GM10266 (cell line): ENCODE measurements around the gene ITM2C.
A peak's percentile ranks its signal among the peaks of the same experiment; 100 is the strongest.

Experiments
- DNase-seq: peaks from one replicate; pipeline ENCODE4 v3.0.0; 2012; ENCODE audit errors: extremely low spot score
- TF ChIP-seq, protein P1 (sequence below): IDR thresholded peaks from 2 replicates; pipeline ENCODE4 v1.5.1; 2012; ENCODE audit warnings: mild to moderate bottlenecking, low read depth; ENCODE audit not compliant: control insufficient read depth, insufficient read depth; ENCODE audit errors: missing control alignments

Gene ITM2C

DNA sequence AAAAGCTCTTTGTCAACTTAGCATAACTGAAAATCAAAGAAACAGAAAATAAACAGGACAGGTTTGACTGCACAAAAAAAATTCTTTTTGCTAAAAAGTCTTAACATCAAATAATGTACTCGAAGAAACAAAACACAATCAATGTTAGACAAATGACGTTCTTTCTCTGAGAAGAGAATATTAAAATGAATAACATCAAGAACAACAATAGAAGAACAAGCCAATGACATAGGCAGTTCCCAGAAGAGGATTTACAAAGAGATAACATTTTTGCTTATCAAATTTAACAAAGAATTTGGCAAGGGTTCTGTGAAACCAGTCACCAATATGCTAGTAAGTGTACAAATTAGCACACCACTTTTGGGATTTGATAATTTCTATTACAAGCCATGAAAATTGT is 54.5 kb downstream of the ITM2C start:
- no peak for DNase-seq
- TF ChIP-seq, protein P1, sequence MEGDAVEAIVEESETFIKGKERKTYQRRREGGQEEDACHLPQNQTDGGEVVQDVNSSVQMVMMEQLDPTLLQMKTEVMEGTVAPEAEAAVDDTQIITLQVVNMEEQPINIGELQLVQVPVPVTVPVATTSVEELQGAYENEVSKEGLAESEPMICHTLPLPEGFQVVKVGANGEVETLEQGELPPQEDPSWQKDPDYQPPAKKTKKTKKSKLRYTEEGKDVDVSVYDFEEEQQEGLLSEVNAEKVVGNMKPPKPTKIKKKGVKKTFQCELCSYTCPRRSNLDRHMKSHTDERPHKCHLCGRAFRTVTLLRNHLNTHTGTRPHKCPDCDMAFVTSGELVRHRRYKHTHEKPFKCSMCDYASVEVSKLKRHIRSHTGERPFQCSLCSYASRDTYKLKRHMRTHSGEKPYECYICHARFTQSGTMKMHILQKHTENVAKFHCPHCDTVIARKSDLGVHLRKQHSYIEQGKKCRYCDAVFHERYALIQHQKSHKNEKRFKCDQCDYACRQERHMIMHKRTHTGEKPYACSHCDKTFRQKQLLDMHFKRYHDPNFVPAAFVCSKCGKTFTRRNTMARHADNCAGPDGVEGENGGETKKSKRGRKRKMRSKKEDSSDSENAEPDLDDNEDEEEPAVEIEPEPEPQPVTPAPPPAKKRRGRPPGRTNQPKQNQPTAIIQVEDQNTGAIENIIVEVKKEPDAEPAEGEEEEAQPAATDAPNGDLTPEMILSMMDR = no peak

DNA sequence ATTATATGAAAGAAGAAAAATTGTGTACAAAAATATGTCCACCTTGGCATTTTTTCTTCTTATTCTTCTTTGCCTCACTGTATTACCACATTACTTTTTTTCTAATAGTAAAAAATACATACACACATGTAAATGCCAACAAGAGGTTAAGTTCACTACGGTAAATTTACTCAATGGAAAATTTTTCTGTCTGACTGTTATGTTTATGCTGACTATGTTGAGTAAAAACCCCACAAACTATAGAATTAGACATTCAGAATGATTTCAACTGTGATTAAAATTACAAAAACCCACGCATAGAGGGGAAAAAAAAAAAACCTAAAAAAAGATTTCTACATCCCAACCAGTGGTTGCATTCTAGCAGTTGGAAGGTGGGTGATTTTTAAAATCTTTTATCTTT is 54.9 kb downstream of the ITM2C start:
- DNase-seq = no peak
- TF ChIP-seq, protein P1 = no peak

DNA sequence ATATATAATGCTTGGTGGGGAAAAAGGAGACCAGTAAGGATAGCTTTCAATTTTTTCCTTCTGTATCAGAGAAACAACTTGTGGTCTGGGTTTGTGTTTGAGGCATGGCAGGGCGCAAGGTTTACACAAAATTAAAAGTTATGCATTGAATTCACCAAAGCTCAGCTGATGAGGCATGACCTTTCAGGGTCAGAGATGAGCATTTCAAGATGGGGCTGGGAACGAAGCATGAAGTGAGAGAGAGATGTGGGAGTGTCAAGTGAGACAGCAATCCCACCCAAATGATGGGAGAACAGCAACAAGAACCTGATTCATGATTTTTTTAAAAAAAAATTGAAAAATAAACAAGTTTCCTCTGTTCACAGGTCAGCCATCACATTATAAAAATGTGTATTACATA is 55.4 kb downstream of the ITM2C start:
- no peak for DNase-seq
- TF ChIP-seq, protein P1 = no peak

DNA sequence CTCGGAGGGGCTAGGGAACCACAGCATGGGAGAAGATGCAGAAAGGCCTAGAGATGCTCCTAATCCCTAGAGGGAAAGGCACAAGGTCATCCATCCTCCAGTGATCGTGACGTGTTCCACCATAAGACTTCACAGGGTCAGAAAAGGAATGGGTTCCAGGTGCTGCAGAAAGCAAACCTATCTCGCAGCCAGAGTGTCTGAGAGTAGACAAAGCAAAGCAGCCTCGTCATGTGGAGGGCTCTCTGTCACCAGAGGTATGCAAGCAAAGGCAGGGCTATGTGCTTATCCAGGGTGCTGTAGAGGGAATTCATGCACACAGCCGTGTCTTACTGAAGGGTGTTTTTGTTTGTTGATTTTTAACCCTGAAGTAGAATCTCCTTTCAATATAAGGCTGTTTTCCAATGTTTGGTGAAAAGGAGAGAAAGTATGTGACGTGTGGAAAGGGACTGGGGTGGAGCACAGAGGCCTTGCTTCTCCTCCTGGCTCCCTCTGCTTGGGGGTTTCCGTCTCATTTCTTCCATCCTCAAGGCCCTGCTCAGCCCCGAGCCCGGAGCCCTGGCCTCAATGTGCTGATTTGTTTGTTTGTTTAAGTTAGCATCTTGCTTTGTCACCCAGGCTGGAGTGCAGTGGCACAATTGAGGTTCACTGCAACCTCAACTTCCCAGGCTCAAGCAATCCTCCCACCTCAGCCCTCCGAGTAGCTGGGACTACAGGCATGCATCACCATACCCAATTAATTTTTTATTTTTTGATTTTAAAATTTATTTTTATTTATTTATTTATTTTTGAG is 57.3 kb downstream of the ITM2C start:
- DNase-seq = no peak
- TF ChIP-seq, protein P1 = no peak

DNA sequence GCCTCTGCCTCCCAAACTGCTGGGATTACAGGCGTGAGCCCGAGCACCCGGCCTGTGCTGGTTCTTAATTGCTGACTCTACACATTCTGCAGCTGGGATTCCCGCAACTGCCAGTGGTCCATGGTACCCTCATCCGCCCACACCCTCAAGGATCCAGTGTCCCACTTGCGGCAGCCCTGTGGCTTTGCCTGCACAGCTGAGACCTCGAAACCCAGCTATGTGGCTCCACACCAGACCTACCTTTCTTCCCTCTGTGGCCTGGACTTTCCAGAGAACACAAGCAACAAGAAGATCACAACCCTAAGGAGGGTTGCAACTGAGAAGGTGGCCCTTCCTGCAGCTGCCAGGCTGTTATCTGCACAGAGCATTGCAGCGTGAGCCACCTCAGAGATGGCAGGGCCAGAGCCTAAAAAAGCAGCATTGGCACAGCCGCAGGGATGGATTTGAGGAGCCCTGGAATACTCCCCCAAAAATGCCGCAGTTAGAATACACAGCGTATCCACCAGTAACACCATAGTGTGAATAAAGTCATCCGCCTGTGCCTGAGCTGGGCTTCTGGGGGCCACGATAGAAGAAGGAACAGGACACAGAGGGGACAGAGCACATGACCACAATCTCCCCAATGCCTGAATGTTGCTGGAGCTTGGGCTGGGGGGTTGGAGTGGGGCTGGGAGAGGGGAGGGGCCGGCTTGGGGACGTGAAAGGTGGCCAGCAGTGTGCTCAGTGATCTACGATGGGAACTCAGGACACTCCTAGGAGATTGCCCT is 58.4 kb downstream of the ITM2C start:
- DNase-seq = no peak
- TF ChIP-seq, protein P1 = no peak

DNA sequence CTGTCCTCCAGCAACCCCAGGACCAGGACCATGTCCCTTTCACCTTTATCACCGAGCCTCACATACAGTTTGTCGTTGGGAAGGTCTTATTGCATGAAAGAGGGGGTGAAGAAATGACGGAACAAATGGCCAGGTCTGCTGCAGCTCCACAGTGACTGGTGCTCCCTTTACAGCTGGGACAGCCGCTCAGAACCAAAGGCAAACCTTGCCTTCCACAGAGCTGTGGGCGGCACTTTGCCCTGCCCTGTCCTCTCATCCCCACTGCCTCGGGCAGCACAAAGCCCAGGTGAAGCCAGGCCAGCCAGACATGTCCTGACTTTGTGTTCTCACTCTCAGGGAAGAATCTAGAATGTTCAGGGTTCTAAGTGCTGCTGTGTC is 59.3 kb downstream of the ITM2C start:
- no peak for DNase-seq
- TF ChIP-seq, protein P1 = no peak

DNA sequence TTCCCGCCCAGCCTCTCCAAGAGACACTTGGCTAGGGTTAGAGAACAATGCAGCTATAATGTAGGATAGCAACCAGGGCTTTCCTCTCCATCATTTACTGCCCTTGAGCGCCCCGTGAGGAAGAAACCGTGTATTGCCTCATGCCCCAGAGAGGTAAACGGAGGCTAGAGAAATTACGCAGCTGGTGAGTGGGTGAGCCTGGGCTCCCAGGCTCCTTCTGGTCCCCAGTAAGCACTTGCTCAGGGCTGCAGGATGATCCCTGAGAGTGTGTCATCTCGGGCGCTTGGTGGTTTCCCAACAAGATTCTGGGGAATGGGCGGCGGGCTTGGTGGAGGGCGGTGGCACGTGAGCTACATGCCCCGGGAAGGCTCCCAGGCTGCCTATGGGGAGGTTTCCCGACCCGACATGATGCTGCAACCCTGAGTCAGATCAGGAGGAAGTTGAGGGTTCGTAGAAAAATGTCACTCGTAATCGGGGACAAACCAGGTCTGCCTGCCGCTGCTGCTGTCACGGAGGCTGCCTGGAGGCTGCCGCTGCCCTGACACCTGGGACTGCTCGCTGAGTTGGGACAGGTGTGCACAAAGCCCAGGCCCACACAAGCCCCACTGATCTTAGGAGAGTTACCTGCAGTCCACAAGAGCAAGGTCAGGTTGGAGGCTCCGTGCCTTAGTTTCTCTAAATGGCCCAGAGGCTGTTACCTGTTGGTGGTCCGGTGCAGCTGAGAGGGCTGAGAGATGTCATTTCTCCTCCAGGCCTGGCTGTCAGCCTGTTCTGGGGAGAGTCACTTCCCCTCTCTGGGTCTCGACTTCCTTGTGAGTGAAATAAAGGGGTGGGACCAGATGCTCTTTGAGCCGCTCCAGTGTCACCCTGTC is 60.0 kb downstream of the ITM2C start, which contains the start of gene GPR55:
TSS of gene GPR55 (minus strand) at position 773 of the 872 bp plus-strand sequence. CDS start 14,280 bp downstream, outside the sequence.
- TF ChIP-seq, protein P1 = peak; percentile 72
- peak; percentile 68 for DNase-seq
